ENCODE data around the gene ANKRD44.

ANKRD44 gene

DNA sequence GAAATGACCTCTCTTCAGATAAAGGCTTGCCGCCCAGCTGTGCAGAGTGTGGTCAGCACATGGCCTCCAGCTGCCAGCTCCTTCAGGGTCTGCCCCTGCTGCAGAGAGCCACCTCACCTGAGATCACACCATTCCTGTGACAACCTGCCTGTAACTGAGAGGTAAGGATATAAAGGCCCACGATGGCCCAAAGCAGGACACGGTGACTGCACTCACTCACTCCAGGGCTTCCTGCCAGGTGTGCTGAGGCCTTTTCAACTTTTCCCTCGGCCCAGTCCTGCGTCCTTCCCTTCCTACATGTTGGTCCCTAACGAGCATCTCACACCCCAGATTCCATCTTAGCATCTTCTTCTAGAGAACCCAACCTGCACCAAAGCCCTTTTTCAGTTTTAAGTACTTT, 36.2 kb downstream of the ANKRD44 start:
- no peak overlapping the region for H3K4me3 ChIP-seq (ENCODE audit: low read depth, low read length)
- no peak for DNase-seq (ENCODE audit: low read depth)
- TF ChIP-seq, protein P1, sequence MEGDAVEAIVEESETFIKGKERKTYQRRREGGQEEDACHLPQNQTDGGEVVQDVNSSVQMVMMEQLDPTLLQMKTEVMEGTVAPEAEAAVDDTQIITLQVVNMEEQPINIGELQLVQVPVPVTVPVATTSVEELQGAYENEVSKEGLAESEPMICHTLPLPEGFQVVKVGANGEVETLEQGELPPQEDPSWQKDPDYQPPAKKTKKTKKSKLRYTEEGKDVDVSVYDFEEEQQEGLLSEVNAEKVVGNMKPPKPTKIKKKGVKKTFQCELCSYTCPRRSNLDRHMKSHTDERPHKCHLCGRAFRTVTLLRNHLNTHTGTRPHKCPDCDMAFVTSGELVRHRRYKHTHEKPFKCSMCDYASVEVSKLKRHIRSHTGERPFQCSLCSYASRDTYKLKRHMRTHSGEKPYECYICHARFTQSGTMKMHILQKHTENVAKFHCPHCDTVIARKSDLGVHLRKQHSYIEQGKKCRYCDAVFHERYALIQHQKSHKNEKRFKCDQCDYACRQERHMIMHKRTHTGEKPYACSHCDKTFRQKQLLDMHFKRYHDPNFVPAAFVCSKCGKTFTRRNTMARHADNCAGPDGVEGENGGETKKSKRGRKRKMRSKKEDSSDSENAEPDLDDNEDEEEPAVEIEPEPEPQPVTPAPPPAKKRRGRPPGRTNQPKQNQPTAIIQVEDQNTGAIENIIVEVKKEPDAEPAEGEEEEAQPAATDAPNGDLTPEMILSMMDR (IDR thresholded peaks at IDR 0.05; ENCODE audit: control insufficient read depth, extremely low read depth, insufficient read depth) = no peak

DNA sequence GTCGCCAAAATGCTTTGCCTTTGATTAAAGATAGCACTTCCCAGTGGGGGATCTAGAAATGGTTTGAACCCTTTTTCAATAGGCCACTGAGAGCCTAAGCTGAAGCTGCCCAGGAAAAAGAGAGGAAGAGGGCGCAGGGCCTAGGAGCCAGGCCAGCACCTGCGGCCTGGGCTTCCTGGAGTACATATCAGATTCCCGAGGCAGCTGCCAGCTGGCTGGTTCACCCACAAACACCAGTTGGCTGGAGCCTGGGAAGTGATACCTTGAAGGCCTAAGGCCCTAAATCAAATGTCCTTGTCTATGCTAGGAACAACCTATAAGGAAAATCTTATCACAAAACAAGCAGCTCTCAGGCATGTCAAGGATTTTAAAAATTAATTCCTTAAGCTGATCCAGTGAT, 37.1 kb downstream of the ANKRD44 start:
- no peak overlapping the region for H3K4me3 ChIP-seq (ENCODE audit: low read depth, low read length)
- TF ChIP-seq, protein P1 (IDR thresholded peaks at IDR 0.05; ENCODE audit: control insufficient read depth, extremely low read depth, insufficient read depth) = no peak
- DNase-seq (ENCODE audit: low read depth) = peak; percentile 91

DNA sequence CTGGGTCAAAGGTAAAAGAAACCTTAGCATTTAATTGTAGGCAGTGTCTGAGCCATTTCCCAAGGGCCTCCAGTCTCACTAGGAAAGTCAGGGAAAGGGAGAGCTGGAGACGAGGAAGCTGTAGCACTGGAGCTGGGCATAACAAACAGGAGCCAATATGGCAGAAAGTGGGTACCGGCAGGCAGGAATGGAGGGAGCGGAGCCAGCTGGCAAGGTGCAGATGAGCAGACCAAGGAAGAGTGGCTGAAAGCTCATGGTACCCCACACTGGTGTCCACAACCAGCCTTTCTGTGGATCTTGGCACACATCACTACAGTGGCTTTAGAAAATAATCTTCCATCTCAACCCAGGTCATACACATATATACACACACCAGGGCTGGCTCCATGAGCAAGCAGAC, 40.0 kb downstream of the ANKRD44 start:
- TF ChIP-seq, protein P1 (IDR thresholded peaks at IDR 0.05; ENCODE audit: control insufficient read depth, extremely low read depth, insufficient read depth) = no peak
- no peak overlapping the region for H3K4me3 ChIP-seq (ENCODE audit: low read depth, low read length)
- DNase-seq (ENCODE audit: low read depth) = no peak

DNA sequence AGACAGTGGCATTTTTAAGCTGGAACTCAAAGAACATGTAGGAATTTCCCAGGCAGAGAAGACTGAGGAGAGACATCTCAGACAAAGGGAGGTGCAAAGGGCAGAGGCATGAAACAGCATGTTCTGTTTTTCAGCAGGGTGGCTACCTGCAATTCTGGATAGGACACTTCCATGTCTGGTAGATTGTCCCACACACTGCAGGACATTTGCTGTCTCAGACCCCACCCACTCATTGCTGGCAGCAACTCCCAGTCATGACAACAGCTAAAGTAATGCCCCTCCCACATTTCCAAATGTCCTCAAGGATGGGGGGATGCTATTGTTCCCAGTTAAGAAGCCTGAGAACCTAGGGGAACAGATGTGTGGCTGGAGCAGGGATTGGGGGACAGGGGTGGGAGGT, 40.8 kb downstream of the ANKRD44 start:
- DNase-seq (ENCODE audit: low read depth) = no peak
- TF ChIP-seq, protein P1 (IDR thresholded peaks at IDR 0.05; ENCODE audit: control insufficient read depth, extremely low read depth, insufficient read depth) = no peak
- H3K4me3 ChIP-seq (ENCODE audit: low read depth, low read length) = no peak overlapping the region

DNA sequence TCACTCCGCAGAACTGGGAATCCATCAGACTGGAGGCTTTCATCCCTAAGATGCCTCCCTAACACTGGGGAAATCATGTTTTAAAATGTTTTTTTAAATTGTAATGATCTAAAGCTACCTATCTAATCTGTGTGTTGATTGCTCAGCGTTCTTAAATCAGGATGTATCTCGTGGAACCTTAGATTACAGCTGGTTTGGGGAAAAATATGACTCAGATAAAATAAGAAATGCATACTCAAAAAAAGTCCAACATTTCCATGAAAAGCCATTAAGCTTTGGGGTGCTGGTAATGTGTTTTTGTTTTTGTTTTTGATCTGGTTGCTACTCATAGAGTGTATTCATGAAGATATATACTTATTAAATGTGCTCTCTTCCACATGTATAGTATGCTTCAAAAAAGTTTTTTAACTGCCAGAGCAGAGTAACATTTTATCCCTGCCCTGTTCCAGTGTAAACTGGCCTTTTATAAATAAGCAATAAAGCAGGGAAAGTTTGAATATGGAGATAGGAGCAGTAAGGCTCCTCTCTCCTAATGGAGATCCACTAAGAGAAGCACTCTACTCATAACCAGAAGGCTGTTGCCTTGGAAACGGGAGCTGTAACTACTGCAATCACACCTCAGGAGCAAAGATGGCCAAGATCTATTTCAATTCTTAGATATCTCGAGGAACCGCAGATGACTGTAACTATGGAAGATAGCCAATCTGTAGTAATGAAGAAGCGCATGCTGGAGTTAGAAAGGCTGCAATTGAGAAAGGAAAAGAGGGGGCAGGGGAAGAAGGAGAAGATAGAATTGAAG, 41.6 kb downstream of the ANKRD44 start:
- TF ChIP-seq, protein P1 (IDR thresholded peaks at IDR 0.05; ENCODE audit: control insufficient read depth, extremely low read depth, insufficient read depth) = no peak
- no peak for DNase-seq (ENCODE audit: low read depth)

DNA sequence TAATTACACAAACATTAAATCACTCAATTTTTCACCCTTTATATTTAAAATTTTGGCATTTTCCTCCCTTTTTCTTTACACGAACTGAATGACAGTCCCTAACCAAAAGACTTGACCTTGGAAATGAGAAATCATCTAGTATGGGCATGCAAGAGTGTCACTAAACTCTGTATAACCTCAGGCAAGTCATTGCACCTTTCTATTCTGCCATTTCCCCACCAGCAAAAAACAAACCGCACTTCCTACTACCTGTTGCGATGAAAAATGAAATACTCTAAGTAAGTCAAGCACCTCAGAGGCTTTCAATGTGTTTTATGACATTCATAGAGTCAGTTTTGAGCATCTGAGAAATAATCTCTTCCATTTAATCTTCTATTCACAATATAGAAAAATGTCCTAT, 44.1 kb downstream of the ANKRD44 start:
- TF ChIP-seq, protein P1 (IDR thresholded peaks at IDR 0.05; ENCODE audit: control insufficient read depth, extremely low read depth, insufficient read depth) = no peak
- DNase-seq (ENCODE audit: low read depth) = no peak
- H3K4me3 ChIP-seq (ENCODE audit: low read depth, low read length) = no peak overlapping the region

More for the DNA sequence above, 41.6 kb downstream of the ANKRD44 start:
- H3K4me3 ChIP-seq (ENCODE audit: low read depth, low read length) = no peak overlapping the region

DNA sequence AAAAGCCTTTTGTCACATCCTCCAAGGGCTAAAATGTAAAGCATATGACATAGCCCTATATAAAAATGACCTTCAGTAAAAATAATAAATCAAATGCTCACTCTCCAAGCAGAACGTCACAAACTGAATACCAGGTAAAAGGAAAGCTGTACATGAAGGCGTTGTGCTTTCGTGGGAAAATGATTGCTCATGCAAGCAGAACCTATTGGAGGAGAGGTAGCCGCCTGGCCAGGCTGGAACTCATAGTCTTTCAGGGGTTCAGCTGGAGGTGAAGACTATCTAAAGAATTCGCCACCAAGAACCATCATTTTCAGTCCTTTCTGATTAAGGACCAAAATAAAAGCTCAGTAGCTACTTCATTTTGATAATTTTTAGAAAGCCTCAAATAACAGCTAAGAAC, 44.7 kb downstream of the ANKRD44 start:
- DNase-seq (ENCODE audit: low read depth) = no peak
- no peak overlapping the region for H3K4me3 ChIP-seq (ENCODE audit: low read depth, low read length)
- TF ChIP-seq, protein P1 (IDR thresholded peaks at IDR 0.05; ENCODE audit: control insufficient read depth, extremely low read depth, insufficient read depth) = no peak
